Lower lobe of right lung (tissue), 2 donors: Measurements from ENCODE around the gene TMEM132C. TPM values are rescaled to one million over a fixed set of nuclear protein-coding genes. Genes with fewer than 3 reads are reported as not detected.

Source experiments
- ATAC-seq, 2 donors: fragments of 200-7000 bp; cut with Tn5 transposase; one replicate each; pipeline ENCODE4 v1.9.1; 2020 to 2022; ENCODE audit warnings: mild to moderate bottlenecking in 2 of 2, moderate library complexity in 2 of 2
- DNase-seq: peaks from one replicate; pipeline ENCODE4 v3.0.0-alpha.2; 2020
- H3K27ac ChIP-seq: fragments of 200-600 bp; one replicate; pipeline ENCODE4 v1.8.0; 2022
- H3K27me3 ChIP-seq: fragments of 200-600 bp; one replicate; pipeline ENCODE4 v1.8.0; 2022; ENCODE audit warnings: low read depth
- H3K36me3 ChIP-seq: fragments of 200-600 bp; one replicate; pipeline ENCODE4 v1.8.0; 2022; ENCODE audit warnings: mild to moderate bottlenecking
- H3K4me1 ChIP-seq: fragments of 200-600 bp; one replicate; pipeline ENCODE4 v1.8.0; 2022
- H3K4me3 ChIP-seq: fragments of 200-600 bp; one replicate; pipeline ENCODE4 v1.8.0; 2022; ENCODE audit warnings: mild to moderate bottlenecking
- H3K9me3 ChIP-seq: fragments of 200-600 bp; one replicate; pipeline ENCODE4 v1.8.0; 2022
- CTCF ChIP-seq: fragments of 200-600 bp; IDR thresholded peaks from one replicate; pipeline ENCODE4 v1.8.0; 2022; ENCODE audit warnings: antibody characterized with exemption, mild to moderate bottlenecking
- intact Hi-C: fragments of 100-400 bp; cut with DNase I; formaldehyde crosslinking; loops from one replicate; pipeline ENCODE4 v1.11.0; 2022
- total RNA-seq: library from RNA; stranded (reverse); fragmentation: NEBNext Ultra II Directional; extraction: Animal tissue kit (Norgen Biotek cat#: 25700); gene quantifications from one replicate; pipeline ENCODE4 v1.2.1, GENCODE V29; 2021
- donor health status: DM: no; HTN: yes; CAD: no; lungs with severe emphysema.

The TMEM132C gene
- total RNA-seq, 1 donor from 2014 or later, result 1.6 TPM

- no peaks in the 10 kb centered on the region for H3K36me3 ChIP-seq
- ATAC-seq, result no peak
- no peaks in the 10 kb centered on the region for H3K27me3 ChIP-seq
- no peak for TF ChIP-seq CTCF
- intact Hi-C loops, result no loop called here
- no peak overlapping the region for H3K27ac ChIP-seq
- H3K9me3 ChIP-seq, result no peaks in the 10 kb centered on the region
- no peak overlapping the region for H3K4me3 ChIP-seq
- no peak for DNase-seq
- no peaks in the 10 kb centered on the region for H3K4me1 ChIP-seq
These were observed 267.9 kb downstream of the TMEM132C start for GRCh38 chr12:128534906-128535305.

- DNase-seq, result no peak
- ATAC-seq, result no peak
- no peaks in the 10 kb centered on the region for H3K27me3 ChIP-seq
- H3K4me1 ChIP-seq, result no peaks in the 10 kb centered on the region
- TF ChIP-seq CTCF, result no peak
- intact Hi-C loops, result no loop called here
- no peaks in the 10 kb centered on the region for H3K9me3 ChIP-seq
- H3K36me3 ChIP-seq, result no peaks in the 10 kb centered on the region
- no peak overlapping the region for H3K27ac ChIP-seq
- no peak overlapping the region for H3K4me3 ChIP-seq
These were observed 269.8 kb downstream of the TMEM132C start for GRCh38 chr12:128536810-128537209.

GRCh38 chr12:128537668-128538067, 270.7 kb downstream of the TMEM132C start:
- no peak for DNase-seq
- TF ChIP-seq CTCF, result no peak
- Histone ChIP-seq H3K9me3 (no peaks in the 10 kb centered on the region), H3K36me3 (no peaks in the 10 kb centered on the region), H3K27me3 (no peaks in the 10 kb centered on the region), H3K4me1 (no peaks in the 10 kb centered on the region), H3K4me3 (no peak overlapping the region), H3K27ac (no peak overlapping the region)
- no peak for ATAC-seq
- intact Hi-C loops, result no loop called here

GRCh38 chr12:128542844-128543243, 275.9 kb downstream of the TMEM132C start:
- ATAC-seq (no peak), DNase-seq (no peak)
- TF ChIP-seq CTCF, result no peak
- H3K9me3 ChIP-seq, result no peaks in the 10 kb centered on the region
- intact Hi-C loops, result no loop called here
- no peak overlapping the region for H3K27ac ChIP-seq
- no peak overlapping the region for H3K4me3 ChIP-seq
- H3K4me1 ChIP-seq, result no peaks in the 10 kb centered on the region
- H3K36me3 ChIP-seq, result no peaks in the 10 kb centered on the region
- no peaks in the 10 kb centered on the region for H3K27me3 ChIP-seq

GRCh38 chr12:128543460-128543859, 276.5 kb downstream of the TMEM132C start:
- intact Hi-C loops, result no loop called here
- TF ChIP-seq CTCF, result no peak

GRCh38 chr12:128543971-128544370, 277.0 kb downstream of the TMEM132C start:
- Histone ChIP-seq H3K36me3 (no peaks in the 10 kb centered on the region), H3K27ac (no peak overlapping the region), H3K4me3 (no peak overlapping the region), H3K4me1 (no peaks in the 10 kb centered on the region), H3K27me3 (no peaks in the 10 kb centered on the region), H3K9me3 (no peaks in the 10 kb centered on the region)
- intact Hi-C loops, result no loop called here
- ATAC-seq, result no peak
- no peak for DNase-seq
- no peak for TF ChIP-seq CTCF

More at GRCh38 chr12:128543460-128543859, 276.5 kb downstream of the TMEM132C start:
- no peaks in the 10 kb centered on the region for H3K9me3 ChIP-seq
- H3K36me3 ChIP-seq, result no peaks in the 10 kb centered on the region
- no peak overlapping the region for H3K27ac ChIP-seq
- no peaks in the 10 kb centered on the region for H3K4me1 ChIP-seq
- ATAC-seq (no peak), DNase-seq (no peak)
- H3K27me3 ChIP-seq, result no peaks in the 10 kb centered on the region
- H3K4me3 ChIP-seq, result no peak overlapping the region
